Keratinocyte (primary cell): ENCODE measurements around the gene KDELR1. TPM values are rescaled to one million over a fixed set of nuclear protein-coding genes. Genes with fewer than 3 reads are reported as not detected.

Source experiments
- DNase-seq: peaks from one replicate; pipeline ENCODE4 v3.0.0-alpha.2; 2011; ENCODE audit warnings: low read depth, missing footprints, low spot score
- FAIRE-seq: peaks from 2 replicates; lab custom pipeline; 2011; peaks lifted over from hg19 to GRCh38; lab: Jason Lieb, UNC
- H2AFZ ChIP-seq: 2 replicates; pipeline ENCODE4 v1.6.0; 2012; ENCODE audit warnings: low read length, control low read depth, inconsistent platforms; ENCODE audit not compliant: control insufficient read depth
- H3K27ac ChIP-seq: 2 replicates; pipeline ENCODE4 v1.5.1; 2011; ENCODE audit warnings: low read length; ENCODE audit not compliant: control insufficient read depth, insufficient read depth
- H3K27me3 ChIP-seq: 3 replicates; pipeline ENCODE4 v1.6.0; 2011; ENCODE audit warnings: low read length; ENCODE audit not compliant: control insufficient read depth, insufficient read depth; ENCODE audit errors: extremely low read depth
- H3K36me3 ChIP-seq, 2 experiments: 2 replicates in 1 of 2; 3 replicates in 1 of 2; pipeline ENCODE4 v1.5.1; 2011; ENCODE audit warnings: low read length in 2 of 2, mild to moderate bottlenecking in 1 of 2; ENCODE audit not compliant: control insufficient read depth in 2 of 2, insufficient read depth in 2 of 2; ENCODE audit errors: extremely low read depth in 1 of 2
- H3K4me1 ChIP-seq: 3 replicates; pipeline ENCODE4 v1.5.1; 2011; ENCODE audit warnings: low read length; ENCODE audit not compliant: control insufficient read depth, insufficient read depth; ENCODE audit errors: extremely low read depth
- H3K4me2 ChIP-seq: 3 replicates; pipeline ENCODE4 v1.6.0; 2011; ENCODE audit warnings: low read depth, low read length; ENCODE audit not compliant: control insufficient read depth, insufficient read depth; ENCODE audit errors: extremely low read depth
- H3K4me3 ChIP-seq, 3 experiments: fragments of 200-600 bp in 1 of 3; sonication (generic) in 1 of 3; 2 replicates in 2 of 3; 3 replicates in 1 of 3; pipeline ENCODE4 v1.5.1; 2011 to 2016; ENCODE audit warnings: low read length in 3 of 3, mild to moderate bottlenecking in 3 of 3, control low read depth in 2 of 3, inconsistent platforms in 1 of 3, low read depth in 1 of 3, mixed read lengths in 1 of 3, mixed run types in 1 of 3, moderate library complexity in 1 of 3; ENCODE audit not compliant: control insufficient read depth in 2 of 3, insufficient read depth in 2 of 3; ENCODE audit errors: extremely low read depth in 1 of 3
- H3K79me2 ChIP-seq: 2 replicates; pipeline ENCODE4 v1.6.0; 2012; ENCODE audit warnings: low read length; ENCODE audit not compliant: control insufficient read depth, insufficient read depth
- H3K9ac ChIP-seq: 3 replicates; pipeline ENCODE4 v1.6.0; 2011; ENCODE audit warnings: low read length; ENCODE audit not compliant: control insufficient read depth, insufficient read depth; ENCODE audit errors: extremely low read depth
- H3K9me1 ChIP-seq: 3 replicates; pipeline ENCODE4 v1.6.0; 2011; ENCODE audit warnings: low read length; ENCODE audit not compliant: control insufficient read depth, insufficient read depth; ENCODE audit errors: extremely low read depth
- H3K9me3 ChIP-seq: 2 replicates; pipeline ENCODE4 v1.5.1; 2012; ENCODE audit warnings: low read depth, low read length; ENCODE audit not compliant: control insufficient read depth
- H4K20me1 ChIP-seq: 3 replicates; pipeline ENCODE4 v1.6.0; 2011; ENCODE audit warnings: low read length; ENCODE audit not compliant: control insufficient read depth, insufficient read depth; ENCODE audit errors: extremely low read depth
- CTCF ChIP-seq, 3 experiments: IDR thresholded peaks in 1 of 3; conservative IDR thresholded peaks in 1 of 3; optimal IDR thresholded peaks in 1 of 3; 2 replicates in 2 of 3; 3 replicates in 1 of 3; pipeline versions ENCODE3 to v1.5.1; 2011; ENCODE audit warnings: low read length in 3 of 3, mild to moderate bottlenecking in 3 of 3, moderate library complexity in 2 of 3, control low read depth in 1 of 3, inconsistent platforms in 1 of 3; ENCODE audit not compliant: insufficient read depth in 2 of 3; ENCODE audit errors: extremely low read depth in 1 of 3
- EZH2 ChIP-seq: IDR thresholded peaks from one replicate; pipeline ENCODE4 v1.6.1; 2012; ENCODE audit warnings: inconsistent platforms, mild to moderate bottlenecking, low read length, moderate library complexity
- dilution Hi-C: fragments of 300-500 bp; cut with MboI; formaldehyde crosslinking; loops from one replicate; pipeline ENCODE4 v1.7.0; 2020; ENCODE audit warnings: low sequenced_read_pairs; ENCODE audit not compliant: extremely low pct_ligation_motif_present
- polyA plus RNA-seq, 5 experiments: library from polyadenylated mRNA; depleted of rRNA in 3 of 5; stranded (reverse) in 3 of 5; stranded (forward) in 1 of 5; unstranded in 1 of 5; fragments of >200 nt; gene quantifications; 1 replicate in 1 of 5; 2 replicates in 3 of 5; 3 replicates in 1 of 5; pipeline versions ENCODE4 v1.2.1 to v1.2.3, GENCODE V29; 2011 to 2012; ENCODE audit warnings: missing spikeins in 2 of 5, low read depth in 1 of 5, low replicate concordance in 1 of 5

The KDELR1 gene
- polyA plus RNA-seq, 1 donor (not counting 4 experiments of a cell fraction or from before 2014, with no cell fraction given) = 105 TPM

- Histone ChIP-seq H3K4me2 (no peak overlapping the region), H3K9me1 (no peaks in the 10 kb centered on the region), H3K4me3 (no peak overlapping the region), H3K9me3 (no peaks in the 10 kb centered on the region), H3K4me1 (no peaks in the 10 kb centered on the region), H4K20me1 (no peaks in the 10 kb centered on the region), H3K27me3 (no peaks in the 10 kb centered on the region), H3K79me2 (no peaks in the 10 kb centered on the region), H2AFZ (no peak overlapping the region), H3K9ac (no peak overlapping the region), H3K27ac (no peak overlapping the region), H3K36me3 (no peaks in the 10 kb centered on the region)
- TF ChIP-seq CTCF (optimal IDR thresholded peaks at IDR 0.05 in 1 of 3, IDR thresholded peaks at IDR 0.05 in 1 of 3, conservative IDR thresholded peaks at IDR 0.05 in 1 of 3; ENCODE audit: extremely low read depth in 1 of 3, insufficient read depth in 2 of 3, low read length in 3 of 3) (no peak), EZH2 (no peak)
- dilution Hi-C loops = no loop called here
- DNase-seq (no peak), FAIRE-seq (no peak)
Measured at GRCh38 chr19:48355365-48355954, 35.9 kb downstream of the KDELR1 start.

- Histone ChIP-seq H3K27ac (no peak overlapping the region), H3K4me3 (no peak overlapping the region), H3K9me1 (no peaks in the 10 kb centered on the region), H3K4me1 (no peaks in the 10 kb centered on the region), H3K36me3 (no peaks in the 10 kb centered on the region), H4K20me1 (no peaks in the 10 kb centered on the region), H3K9ac (no peak overlapping the region), H2AFZ (no peak overlapping the region), H3K79me2 (no peaks in the 10 kb centered on the region), H3K9me3 (no peaks in the 10 kb centered on the region), H3K27me3 (no peaks in the 10 kb centered on the region), H3K4me2 (no peak overlapping the region)
- no peak for FAIRE-seq
- no peak for TF ChIP-seq CTCF (optimal IDR thresholded peaks at IDR 0.05 in 1 of 3, IDR thresholded peaks at IDR 0.05 in 1 of 3, conservative IDR thresholded peaks at IDR 0.05 in 1 of 3; ENCODE audit: extremely low read depth in 1 of 3, insufficient read depth in 2 of 3, low read length in 3 of 3)
- no peak for DNase-seq
- dilution Hi-C loops = no loop called here
Measured at GRCh38 chr19:48354332-48354992, 36.9 kb downstream of the KDELR1 start.
